Karpas-422 (cell line): ENCODE results near the gene TIMP3. TPM values are rescaled to one million over a fixed set of nuclear protein-coding genes. Genes with fewer than 3 reads are reported as not detected.
"Not testable (repeated sequence)": the region's sequence is repeated elsewhere in the genome, so short reads cannot be mapped to it uniquely, and the experiment has no call there.

Experiments
- DNase-seq: peaks from one replicate; pipeline ENCODE4 v3.0.0-alpha.2; 2015
- H2AFZ ChIP-seq: fragments of 200-600 bp; sonication (generic); 2 replicates; pipeline ENCODE4 v1.6.1; 2014; ENCODE audit warnings: antibody characterized with exemption, low read length, mixed read lengths
- H3K27ac ChIP-seq: fragments of 200-600 bp; sonication (generic); 2 replicates; pipeline ENCODE4 v1.5.1; 2014; ENCODE audit warnings: mild to moderate bottlenecking, low read length, moderate library complexity
- H3K27me3 ChIP-seq: fragments of 200-600 bp; sonication (generic); 2 replicates; pipeline ENCODE4 v1.6.1; 2014; ENCODE audit warnings: low read length, mixed read lengths
- H3K36me3 ChIP-seq: fragments of 200-600 bp; sonication (generic); 2 replicates; pipeline ENCODE4 v1.6.1; 2014; ENCODE audit warnings: low read length, mixed read lengths; ENCODE audit not compliant: insufficient read depth
- H3K4me1 ChIP-seq: fragments of 200-600 bp; sonication (generic); 2 replicates; pipeline ENCODE4 v1.6.1; 2014; ENCODE audit warnings: mild to moderate bottlenecking, low read length, mixed read lengths
- H3K4me2 ChIP-seq: fragments of 200-600 bp; sonication (generic); 2 replicates; pipeline ENCODE4 v1.6.1; 2014; ENCODE audit warnings: low read length, low read depth, mild to moderate bottlenecking; ENCODE audit not compliant: poor library complexity, severe bottlenecking
- H3K4me3 ChIP-seq: fragments of 200-600 bp; sonication (generic); 2 replicates; pipeline ENCODE4 v1.5.1; 2014; ENCODE audit warnings: mild to moderate bottlenecking, antibody characterized with exemption, low read length, mixed read lengths
- H3K79me2 ChIP-seq: fragments of 200-600 bp; sonication (generic); 2 replicates; pipeline ENCODE4 v1.6.1; 2014; ENCODE audit warnings: mild to moderate bottlenecking, low read length, mixed read lengths
- H3K9ac ChIP-seq: fragments of 200-600 bp; sonication (generic); 2 replicates; pipeline ENCODE4 v1.6.0; 2014; ENCODE audit warnings: low read length
- H3K9me2 ChIP-seq: fragments of 200-600 bp; sonication (generic), shearing (Covaris generic); replicated peaks from 2 replicates; pipeline ENCODE4 v1.6.0; 2014; ENCODE audit warnings: mild to moderate bottlenecking, low read length, moderate library complexity; ENCODE audit not compliant: insufficient read depth
- H3K9me3 ChIP-seq: fragments of 300-700, 200-600 bp; sonication (generic); 2 replicates; pipeline ENCODE4 v1.6.1; 2014; ENCODE audit warnings: low read length, mixed read lengths
- H4K20me1 ChIP-seq: fragments of 200-600 bp; sonication (generic); 2 replicates; pipeline ENCODE4 v1.6.1; 2014; ENCODE audit warnings: mild to moderate bottlenecking, antibody characterized with exemption, low read length, low read depth; ENCODE audit not compliant: insufficient read depth
- total RNA-seq: library from RNA; depleted of rRNA; stranded (reverse); fragments of >200 nt; shearing (Covaris generic); gene quantifications from 2 replicates; pipeline ENCODE4 v1.2.3, GENCODE V29; 2014; ENCODE audit warnings: low replicate concordance; rRNA removed

Gene TIMP3
- total RNA-seq, result not detected in 2 replicates

- Histone ChIP-seq H3K27ac (no peak within 1 kb of the TSS), H3K9me2 (no peaks in the 10 kb centered on the region), H3K79me2 (no peaks in the 10 kb centered on the region), H3K36me3 (no peaks in the 10 kb centered on the region), H3K27me3 (no peaks in the 10 kb centered on the region), H3K9ac (no peak within 1 kb of the TSS), H4K20me1 (no peaks in the 10 kb centered on the region), H3K4me2 (no peak within 1 kb of the TSS), H2AFZ (no peak within 1 kb of the TSS), H3K9me3 (no peaks in the 10 kb centered on the region), H3K4me1 (no peaks in the 10 kb centered on the region), H3K4me3 (no peak within 1 kb of the TSS)
- DNase-seq, result no peak
Measured at GRCh38 chr22:32801537-32802236, at the start of gene TIMP3. Gene TIMP3, plus strand, starts transcription at chr22:32801705. Its CDS starts 297 bp downstream, at chr22:32802002.

- no peak for DNase-seq
- Histone ChIP-seq H3K4me1 (no peaks in the 10 kb centered on the region), H3K9me2 (no peaks in the 10 kb centered on the region), H3K9ac (no peak overlapping the region), H3K9me3 (no peaks in the 10 kb centered on the region), H3K79me2 (no peaks in the 10 kb centered on the region), H3K4me2 (no peak overlapping the region), H4K20me1 (no peaks in the 10 kb centered on the region), H3K36me3 (no peaks in the 10 kb centered on the region), H2AFZ (no peak overlapping the region), H3K27me3 (no peaks in the 10 kb centered on the region), H3K27ac (no peak overlapping the region), H3K4me3 (no peak overlapping the region)
Measured at GRCh38 chr22:32752326-32752725, 49.2 kb upstream of the TIMP3 start.

- H4K20me1 ChIP-seq, result no peaks in the 10 kb centered on the region
- H3K4me1 ChIP-seq, result no peaks in the 10 kb centered on the region
Measured at GRCh38 chr22:32752816-32753520, 48.5 kb upstream of the TIMP3 start.

GRCh38 chr22:32753591-32753990 is 47.9 kb upstream of the TIMP3 start:
- no peaks in the 10 kb centered on the region for H4K20me1 ChIP-seq
- no peaks in the 10 kb centered on the region for H3K9me3 ChIP-seq
- H3K4me3 ChIP-seq, result no peak overlapping the region
- H3K4me2 ChIP-seq, result no peak overlapping the region
- DNase-seq, result no peak
- H3K4me1 ChIP-seq, result no peaks in the 10 kb centered on the region
- H2AFZ ChIP-seq, result no peak overlapping the region
- no peak overlapping the region for H3K27ac ChIP-seq
- no peak overlapping the region for H3K9ac ChIP-seq
- H3K79me2 ChIP-seq, result no peaks in the 10 kb centered on the region
- H3K9me2 ChIP-seq, result no peaks in the 10 kb centered on the region
- no peaks in the 10 kb centered on the region for H3K36me3 ChIP-seq
- no peaks in the 10 kb centered on the region for H3K27me3 ChIP-seq

More at GRCh38 chr22:32752816-32753520, 48.5 kb upstream of the TIMP3 start:
- H3K79me2 ChIP-seq, result no peaks in the 10 kb centered on the region
- no peak overlapping the region for H3K4me2 ChIP-seq
- no peaks in the 10 kb centered on the region for H3K9me2 ChIP-seq
- no peak for DNase-seq
- no peak overlapping the region for H3K4me3 ChIP-seq
- no peaks in the 10 kb centered on the region for H3K36me3 ChIP-seq
- no peaks in the 10 kb centered on the region for H3K27me3 ChIP-seq
- H3K9ac ChIP-seq, result no peak overlapping the region
- H3K27ac ChIP-seq, result no peak overlapping the region
- no peak overlapping the region for H2AFZ ChIP-seq
- no peaks in the 10 kb centered on the region for H3K9me3 ChIP-seq

- Histone ChIP-seq H3K27ac (no peak overlapping the region), H3K4me3 (no peak overlapping the region), H3K9ac (no peak overlapping the region), H3K79me2 (no peaks in the 10 kb centered on the region), H3K9me2 (no peaks in the 10 kb centered on the region), H3K27me3 (no peaks in the 10 kb centered on the region), H3K36me3 (no peaks in the 10 kb centered on the region), H2AFZ (no peak overlapping the region), H4K20me1 (no peaks in the 10 kb centered on the region), H3K4me1 (no peaks in the 10 kb centered on the region), H3K9me3 (no peaks in the 10 kb centered on the region), H3K4me2 (no peak overlapping the region)
- no peak for DNase-seq
Measured at GRCh38 chr22:32754413-32755041, 47.0 kb upstream of the TIMP3 start.

- not testable (repeated sequence) for H2AFZ ChIP-seq, H3K27ac ChIP-seq, H3K4me3 ChIP-seq, H3K36me3 ChIP-seq, H3K9me2 ChIP-seq, H3K4me1 ChIP-seq, H3K79me2 ChIP-seq, DNase-seq, H3K27me3 ChIP-seq, H3K4me2 ChIP-seq, H3K9ac ChIP-seq, H4K20me1 ChIP-seq, H3K9me3 ChIP-seq
Measured at GRCh38 chr22:32757086-32757762, 44.3 kb upstream of the TIMP3 start.

- no peak overlapping the region for H3K4me2 ChIP-seq
- no peak overlapping the region for H3K4me3 ChIP-seq
- H3K27me3 ChIP-seq, result no peaks in the 10 kb centered on the region
- H3K36me3 ChIP-seq, result no peaks in the 10 kb centered on the region
- no peaks in the 10 kb centered on the region for H4K20me1 ChIP-seq
- no peak overlapping the region for H2AFZ ChIP-seq
- no peaks in the 10 kb centered on the region for H3K9me2 ChIP-seq
- H3K27ac ChIP-seq, result no peak overlapping the region
- no peak for DNase-seq
- H3K9me3 ChIP-seq, result no peaks in the 10 kb centered on the region
- no peak overlapping the region for H3K9ac ChIP-seq
- no peaks in the 10 kb centered on the region for H3K4me1 ChIP-seq
- no peaks in the 10 kb centered on the region for H3K79me2 ChIP-seq
Measured at GRCh38 chr22:32758866-32759385, 42.6 kb upstream of the TIMP3 start.

- Histone ChIP-seq H3K27me3 (no peaks in the 10 kb centered on the region), H3K4me3 (no peak overlapping the region), H3K4me1 (no peaks in the 10 kb centered on the region), H3K36me3 (no peaks in the 10 kb centered on the region), H2AFZ (no peak overlapping the region), H3K79me2 (no peaks in the 10 kb centered on the region), H3K9me3 (no peaks in the 10 kb centered on the region), H3K4me2 (no peak overlapping the region), H3K9ac (no peak overlapping the region), H3K9me2 (no peaks in the 10 kb centered on the region), H4K20me1 (no peaks in the 10 kb centered on the region), H3K27ac (no peak overlapping the region)
- no peak for DNase-seq
Measured at GRCh38 chr22:32760396-32760795, 41.1 kb upstream of the TIMP3 start.
